Measurements from ENCODE around the gene GNAO1.

The GNAO1 gene

DNA sequence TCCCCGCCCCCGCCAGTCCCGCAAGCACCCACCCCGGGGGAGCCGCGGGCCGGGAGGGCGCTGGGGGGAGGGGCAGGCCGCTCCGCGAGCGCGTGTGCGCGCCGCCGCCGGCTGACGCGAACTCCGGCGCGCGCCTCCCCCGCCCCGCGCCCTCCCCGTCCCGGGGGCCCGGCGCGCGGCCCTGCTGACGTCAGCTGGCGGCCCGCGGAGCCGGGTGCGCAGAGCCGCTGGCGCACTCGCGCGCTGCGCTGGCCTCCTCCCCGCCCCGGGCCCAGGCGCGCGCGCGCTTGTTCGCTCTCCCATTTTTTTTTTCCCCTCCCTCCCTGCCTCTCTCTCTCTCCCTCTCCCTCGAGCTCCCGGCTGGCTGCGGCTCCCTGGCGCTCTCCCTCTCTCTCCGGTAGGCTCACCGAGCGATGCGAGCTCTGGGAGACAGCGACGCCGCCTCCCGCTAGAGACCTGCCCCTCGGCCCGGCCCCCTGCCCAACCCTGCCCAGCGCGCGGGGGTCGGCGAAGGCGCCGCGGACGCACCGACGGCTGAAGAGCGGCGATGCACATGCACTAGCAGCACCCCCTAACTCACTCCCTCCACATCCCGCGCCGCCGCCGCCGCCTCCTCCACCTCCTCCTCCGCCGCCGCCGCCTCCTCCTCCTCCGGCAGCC, at the start of gene GNAO1:
Gene GNAO1 (plus strand): TSS at position 334 of the 660 bp plus-strand sequence. CDS start 747 bp downstream, outside the sequence.
- H3K27me3 Mint-ChIP-seq = peaks cover 46 to 57% of the 10 kb centered on the region in 2 donors
- H3K9me3 Mint-ChIP-seq = no peaks in the 10 kb centered on the region

DNA sequence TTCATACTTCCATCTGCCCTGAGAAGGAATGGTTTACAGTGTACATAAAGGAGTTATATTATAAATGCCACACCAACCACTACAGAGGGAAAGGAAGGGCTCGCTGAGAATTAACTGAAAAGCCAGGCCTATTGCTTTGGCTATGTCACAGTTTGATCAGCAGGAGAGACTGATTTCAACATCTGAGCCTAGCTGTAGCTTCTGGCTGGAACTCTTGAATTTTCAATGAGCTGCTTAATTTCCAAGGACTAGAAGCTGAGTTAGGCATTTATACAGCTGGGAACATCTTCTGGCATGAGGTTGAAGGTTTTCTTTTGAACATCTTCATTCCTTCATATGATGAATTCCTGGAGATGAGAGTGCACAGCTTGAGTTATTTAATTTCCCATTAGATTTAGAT, 47.6 kb upstream of the GNAO1 start:
- Mint-ChIP-seq H3K27me3 (peaks cover under 1 to 37% of the 10 kb centered on the region in 2 donors), H3K4me1 (no peaks in the 10 kb centered on the region), H3K9me3 (peaks cover 0 to 1% of the 10 kb centered on the region in 2 donors), H3K27ac (no peak overlapping the region), H3K36me3 (no peaks in the 10 kb centered on the region), H3K4me3 (no peak overlapping the region)
- ATAC-seq (replicated peaks) (no peak), DNase-seq (no peak)

More for the DNA sequence above, at the start of gene GNAO1:
- Mint-ChIP-seq H3K4me1 (peaks cover 21 to 43% of the 10 kb centered on the region in 2 donors), H3K36me3 (peaks cover 0 to 2% of the 10 kb centered on the region in 2 donors), H3K27ac (peak within 1 kb of the TSS; percentile 31), H3K4me3 (peak within 1 kb of the TSS; percentile 82 to 84)
- peak; percentile 70 to 75 for ATAC-seq (replicated peaks)
- DNase-seq = no peak

DNA sequence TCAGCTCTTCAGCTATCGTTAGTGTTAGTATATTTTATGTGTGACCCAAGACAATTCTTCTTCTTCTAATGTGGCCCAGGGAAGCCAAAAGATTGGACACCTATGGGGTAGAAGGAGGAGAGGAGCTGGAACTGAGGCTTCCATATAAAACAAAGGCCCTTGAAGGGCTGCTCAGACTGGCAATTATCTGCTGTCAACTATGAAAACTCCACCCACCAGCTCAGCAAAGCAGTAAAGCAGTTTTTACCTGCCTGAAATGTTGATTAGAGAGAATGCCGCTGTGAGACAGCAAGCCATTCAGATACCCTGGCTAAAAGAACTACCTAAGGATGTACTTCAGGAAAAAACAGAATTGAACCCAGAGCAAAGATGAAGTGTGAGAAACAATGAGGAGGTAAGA, 45.9 kb upstream of the GNAO1 start:
- Mint-ChIP-seq H3K36me3 (no peaks in the 10 kb centered on the region), H3K4me1 (no peaks in the 10 kb centered on the region), H3K27me3 (peaks cover 0 to 34% of the 10 kb centered on the region in 2 donors), H3K4me3 (no peak overlapping the region), H3K27ac (no peak overlapping the region), H3K9me3 (peaks cover 0 to 1% of the 10 kb centered on the region in 2 donors)
- ATAC-seq (replicated peaks) (no peak), DNase-seq (no peak)

DNA sequence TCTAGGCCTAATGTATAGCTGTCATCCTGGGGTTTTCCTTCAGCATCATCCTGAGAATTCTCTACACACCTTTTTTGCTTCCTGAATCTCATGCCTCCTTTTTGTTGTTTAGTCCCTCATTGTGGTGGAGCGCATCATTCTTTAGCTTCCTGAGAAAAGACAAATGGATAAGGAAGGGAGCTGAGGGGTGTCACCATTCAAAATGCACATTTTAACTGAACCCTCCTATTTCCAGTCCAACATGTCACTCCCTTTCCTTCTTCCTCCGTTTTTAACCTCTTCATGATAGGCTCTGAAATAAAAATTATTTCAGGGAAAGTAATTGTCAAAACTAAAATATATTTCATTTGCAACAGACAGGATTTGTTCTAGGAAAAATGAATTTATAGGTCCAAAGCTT, 39.7 kb upstream of the GNAO1 start:
- Mint-ChIP-seq H3K4me1 (no peaks in the 10 kb centered on the region), H3K27me3 (peaks cover 19 to 32% of the 10 kb centered on the region in 2 donors), H3K36me3 (peaks cover 0 to 4% of the 10 kb centered on the region in 2 donors), H3K4me3 (no peak overlapping the region), H3K9me3 (peaks cover 5% of the 10 kb centered on the region in 2 donors), H3K27ac (no peak overlapping the region)
- no peak for DNase-seq
- no peak for ATAC-seq (replicated peaks)

DNA sequence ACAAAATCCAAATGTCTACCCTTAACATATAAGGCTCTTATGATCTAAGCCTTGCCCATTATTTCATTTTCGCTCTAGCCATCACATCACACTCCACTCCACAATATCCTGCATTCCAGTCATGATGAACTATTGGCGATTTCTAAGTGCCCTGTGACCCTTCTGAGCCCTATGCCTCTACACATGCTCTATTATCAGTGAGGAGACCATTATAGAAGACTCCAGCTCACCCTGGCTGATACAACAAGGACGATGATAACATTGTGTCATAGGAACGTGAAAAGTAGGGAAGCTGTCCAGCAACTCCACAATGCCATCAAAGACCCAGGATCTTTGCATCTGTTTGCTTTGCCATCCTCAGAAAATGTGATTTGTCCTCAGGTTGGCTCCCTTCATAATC, 29.6 kb upstream of the GNAO1 start:
- no peaks in the 10 kb centered on the region for H3K36me3 Mint-ChIP-seq
- H3K27me3 Mint-ChIP-seq = peaks cover 0 to 5% of the 10 kb centered on the region in 2 donors

DNA sequence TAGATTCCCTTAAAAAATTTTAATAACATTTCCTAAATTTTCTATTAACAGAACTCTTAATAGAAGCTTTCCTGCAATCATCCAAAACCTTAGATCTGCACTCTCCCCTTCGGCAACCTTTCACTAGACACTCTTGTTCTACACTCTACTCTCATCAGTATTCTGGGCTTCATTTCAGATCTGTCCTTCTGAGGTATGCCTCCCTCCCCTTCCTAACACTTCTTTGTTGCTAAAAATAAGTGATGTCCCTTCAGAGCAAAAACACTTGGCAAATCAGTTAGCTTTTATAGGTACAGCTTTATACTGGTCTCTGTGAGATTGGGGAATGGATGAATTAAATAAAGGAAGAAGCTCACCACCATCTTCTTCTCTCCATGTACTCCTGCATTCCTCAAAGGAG, 28.2 kb upstream of the GNAO1 start:
- H3K36me3 Mint-ChIP-seq = no peaks in the 10 kb centered on the region
- no peak overlapping the region for H3K4me3 Mint-ChIP-seq
- no peaks in the 10 kb centered on the region for H3K9me3 Mint-ChIP-seq
- H3K27me3 Mint-ChIP-seq = peaks cover 5% of the 10 kb centered on the region in 2 donors
- DNase-seq (no peak), ATAC-seq (replicated peaks) (no peak)
- no peak overlapping the region for H3K27ac Mint-ChIP-seq
- no peaks in the 10 kb centered on the region for H3K4me1 Mint-ChIP-seq

More for the DNA sequence above, 29.6 kb upstream of the GNAO1 start:
- Mint-ChIP-seq H3K4me3 (no peak overlapping the region), H3K9me3 (no peaks in the 10 kb centered on the region), H3K27ac (no peak overlapping the region), H3K4me1 (no peaks in the 10 kb centered on the region)
- DNase-seq = no peak
- no peak for ATAC-seq (replicated peaks)

DNA sequence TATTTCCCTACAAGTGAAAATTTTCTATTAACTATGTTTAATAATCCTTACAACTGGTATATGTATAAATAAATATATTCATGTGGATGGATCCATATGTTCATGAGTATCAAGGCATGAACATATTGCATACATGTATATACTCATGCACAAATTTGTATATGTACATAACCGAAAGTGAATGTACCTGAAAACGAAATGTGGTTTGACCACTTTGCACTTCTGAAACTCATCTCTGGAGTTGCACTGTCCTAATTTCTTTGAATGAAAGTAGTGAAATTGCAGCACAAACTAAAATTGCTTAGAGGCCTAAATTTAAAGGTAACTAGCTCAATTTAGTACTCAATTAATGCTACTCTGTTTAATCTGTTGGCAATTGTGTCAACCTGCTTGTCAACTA, 27.4 kb upstream of the GNAO1 start:
- H3K4me1 Mint-ChIP-seq = no peaks in the 10 kb centered on the region
- H3K9me3 Mint-ChIP-seq = no peaks in the 10 kb centered on the region
- ATAC-seq (replicated peaks) = no peak
- DNase-seq = no peak
- peaks cover 5% of the 10 kb centered on the region in 2 donors for H3K27me3 Mint-ChIP-seq
- no peaks in the 10 kb centered on the region for H3K36me3 Mint-ChIP-seq
- no peak overlapping the region for H3K27ac Mint-ChIP-seq
- no peak overlapping the region for H3K4me3 Mint-ChIP-seq

DNA sequence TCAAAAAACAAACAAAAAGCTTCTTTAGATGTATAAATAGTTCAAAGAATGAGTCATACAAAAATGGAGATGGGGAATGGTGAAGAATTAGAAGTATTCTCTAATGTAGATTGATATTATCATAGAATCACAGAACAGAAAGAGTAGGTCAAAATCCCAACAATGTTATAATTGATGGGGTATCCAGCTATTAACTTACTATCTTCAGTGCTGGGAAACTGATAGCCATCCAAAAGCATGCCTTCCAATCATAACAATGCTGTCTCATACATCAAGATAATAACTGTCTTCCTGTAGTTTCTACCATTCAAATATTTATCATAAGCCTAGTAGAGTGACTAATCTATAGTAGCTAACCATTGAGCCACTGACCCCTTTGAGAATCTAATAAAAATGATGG, 26.7 kb upstream of the GNAO1 start:
- peaks cover 5% of the 10 kb centered on the region in 2 donors for H3K27me3 Mint-ChIP-seq
- no peaks in the 10 kb centered on the region for H3K4me1 Mint-ChIP-seq
- no peak for DNase-seq
- H3K27ac Mint-ChIP-seq = no peak overlapping the region
- H3K9me3 Mint-ChIP-seq = no peaks in the 10 kb centered on the region
- no peak for ATAC-seq (replicated peaks)
- no peaks in the 10 kb centered on the region for H3K36me3 Mint-ChIP-seq
- no peak overlapping the region for H3K4me3 Mint-ChIP-seq

DNA sequence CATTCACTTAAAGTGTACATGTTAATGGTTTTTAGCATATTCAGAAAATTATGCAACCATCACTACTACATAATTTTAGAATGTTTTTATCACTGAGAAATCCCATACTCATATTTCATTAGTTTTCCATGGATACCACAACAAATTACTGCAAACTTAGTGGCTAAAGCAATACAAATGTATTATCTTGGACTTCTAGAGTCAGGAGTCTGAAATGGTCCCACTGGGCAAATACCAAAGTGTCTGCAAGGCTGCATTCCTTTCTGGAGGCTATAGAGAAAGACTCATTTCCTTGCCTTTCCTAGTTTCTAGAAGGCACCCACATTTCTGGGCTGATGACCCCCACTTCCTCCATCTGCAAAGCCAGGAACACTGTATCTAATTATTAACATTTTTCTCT, 16.9 kb upstream of the GNAO1 start:
- DNase-seq (no peak), ATAC-seq (replicated peaks) (no peak)
- Mint-ChIP-seq H3K27ac (no peak overlapping the region), H3K36me3 (peaks cover 0 to 4% of the 10 kb centered on the region in 2 donors), H3K4me1 (no peaks in the 10 kb centered on the region), H3K4me3 (no peak overlapping the region), H3K27me3 (peaks cover 9 to 20% of the 10 kb centered on the region in 2 donors), H3K9me3 (peaks cover 15 to 23% of the 10 kb centered on the region in 2 donors)

DNA sequence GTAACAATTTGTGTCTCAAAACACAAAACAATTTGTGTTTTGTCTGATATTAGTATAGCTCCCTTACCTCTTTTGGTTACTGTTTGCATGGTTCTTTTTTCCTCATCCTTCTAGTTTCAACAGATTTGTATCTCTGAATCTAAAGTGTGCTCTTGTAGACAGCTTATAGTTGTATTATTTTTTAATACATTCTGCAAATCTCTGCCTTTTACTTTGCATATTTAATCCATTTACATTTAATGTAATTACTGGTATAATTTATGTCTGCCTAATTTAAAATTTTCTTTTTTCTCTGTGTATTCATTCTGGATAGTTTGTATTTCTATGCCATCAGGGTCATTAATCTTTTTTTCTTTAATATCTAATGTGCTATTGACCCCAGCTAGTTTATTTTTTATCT, 9.9 kb upstream of the GNAO1 start:
- DNase-seq (no peak), ATAC-seq (replicated peaks) (no peak)
- Mint-ChIP-seq H3K36me3 (no peaks in the 10 kb centered on the region), H3K27me3 (peaks cover 21 to 31% of the 10 kb centered on the region in 2 donors), H3K9me3 (peaks cover 4 to 5% of the 10 kb centered on the region in 2 donors), H3K4me1 (no peaks in the 10 kb centered on the region), H3K27ac (no peak overlapping the region), H3K4me3 (no peak overlapping the region)

DNA sequence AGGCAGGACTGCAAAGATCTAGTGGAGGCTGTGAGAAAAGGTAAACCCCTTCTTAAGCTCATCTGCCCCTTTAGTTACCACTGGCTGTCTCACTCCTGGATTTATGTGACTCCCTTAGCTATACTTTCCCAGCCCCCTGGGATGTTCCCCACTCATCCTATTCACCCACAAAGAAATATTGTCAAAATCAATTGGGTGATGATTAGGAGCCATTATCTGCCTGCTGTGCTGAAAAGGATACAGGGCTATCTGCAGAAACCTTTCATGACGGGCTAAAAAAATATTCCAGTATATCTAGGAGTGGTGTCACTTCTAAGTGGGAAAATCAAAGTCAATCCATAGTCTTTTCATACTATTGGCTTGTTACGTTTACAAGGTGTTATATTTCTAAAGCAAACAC, 8.0 kb upstream of the GNAO1 start:
- no peaks in the 10 kb centered on the region for H3K4me1 Mint-ChIP-seq
- no peaks in the 10 kb centered on the region for H3K36me3 Mint-ChIP-seq
- DNase-seq = no peak
- no peak overlapping the region for H3K27ac Mint-ChIP-seq
- ATAC-seq (replicated peaks) = no peak
- H3K4me3 Mint-ChIP-seq = no peak overlapping the region
- H3K27me3 Mint-ChIP-seq = peaks cover 24 to 31% of the 10 kb centered on the region in 2 donors
- H3K9me3 Mint-ChIP-seq = peaks cover 4 to 5% of the 10 kb centered on the region in 2 donors

DNA sequence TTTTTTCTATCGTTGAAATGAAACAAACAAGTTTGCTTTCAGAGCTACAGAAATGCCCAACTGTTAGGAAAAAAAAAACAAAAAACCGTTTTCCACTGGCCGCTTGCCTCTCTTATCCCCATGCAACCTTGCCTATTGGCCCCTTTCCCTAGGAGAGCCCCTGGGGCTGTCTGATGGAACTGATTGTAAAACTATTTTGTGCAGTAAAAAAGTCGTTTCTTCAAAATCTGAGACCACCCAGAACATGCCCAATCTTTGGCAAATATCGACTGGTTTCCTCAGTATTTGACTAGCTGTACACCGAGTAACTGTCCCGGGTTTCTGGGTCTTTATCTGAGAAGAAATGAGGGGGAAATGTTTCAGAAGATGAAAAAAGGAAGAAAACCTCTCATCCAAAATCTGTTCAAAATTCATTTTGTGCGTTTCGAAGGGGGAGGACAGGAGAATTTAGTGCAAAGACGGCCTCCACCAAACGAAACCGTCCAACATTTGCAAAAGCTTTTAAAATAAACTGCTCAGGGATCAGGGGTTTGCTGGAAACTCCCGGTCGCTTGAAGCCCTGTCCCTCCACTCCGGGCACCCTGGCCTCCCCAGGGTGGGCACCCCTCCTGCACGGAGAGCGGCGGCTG, 1.1 kb upstream of the GNAO1 start:
- DNase-seq (no peak), ATAC-seq (replicated peaks) (no peak)
- peaks cover 21 to 43% of the 10 kb centered on the region in 2 donors for H3K4me1 Mint-ChIP-seq
- H3K4me3 Mint-ChIP-seq = peak overlapping the region; percentile 66 to 79
- peaks cover 0 to 2% of the 10 kb centered on the region in 2 donors for H3K36me3 Mint-ChIP-seq
- peaks cover 53 to 61% of the 10 kb centered on the region in 2 donors for H3K27me3 Mint-ChIP-seq
- H3K27ac Mint-ChIP-seq = no peak overlapping the region
- H3K9me3 Mint-ChIP-seq = no peaks in the 10 kb centered on the region

DNA sequence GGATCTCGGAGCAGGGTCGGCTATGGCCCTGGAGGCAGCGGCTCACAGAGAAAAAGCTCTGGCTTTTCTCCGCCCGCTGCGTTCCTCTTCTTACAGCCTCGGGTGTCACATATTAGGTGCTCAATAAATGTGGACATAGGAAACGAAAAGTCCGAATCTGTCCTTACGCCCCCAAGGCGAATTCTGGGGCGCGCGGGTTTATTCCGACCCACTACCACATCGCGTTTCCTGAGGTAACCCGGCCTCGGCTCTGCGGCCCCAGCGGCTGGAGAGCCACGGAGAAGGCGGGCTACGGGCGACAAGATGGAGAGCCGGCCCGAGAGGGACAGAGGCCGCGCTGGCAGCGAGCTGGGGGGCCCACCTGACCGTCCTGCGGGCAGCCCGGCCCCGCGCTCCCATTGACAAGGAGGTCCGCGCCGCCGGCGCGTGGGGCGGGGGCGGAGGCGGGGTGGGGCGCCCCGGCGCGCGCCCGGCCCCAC, 573 bp upstream of the GNAO1 start:
- H3K36me3 Mint-ChIP-seq = peaks cover 0 to 2% of the 10 kb centered on the region in 2 donors
- DNase-seq = no peak

DNA sequence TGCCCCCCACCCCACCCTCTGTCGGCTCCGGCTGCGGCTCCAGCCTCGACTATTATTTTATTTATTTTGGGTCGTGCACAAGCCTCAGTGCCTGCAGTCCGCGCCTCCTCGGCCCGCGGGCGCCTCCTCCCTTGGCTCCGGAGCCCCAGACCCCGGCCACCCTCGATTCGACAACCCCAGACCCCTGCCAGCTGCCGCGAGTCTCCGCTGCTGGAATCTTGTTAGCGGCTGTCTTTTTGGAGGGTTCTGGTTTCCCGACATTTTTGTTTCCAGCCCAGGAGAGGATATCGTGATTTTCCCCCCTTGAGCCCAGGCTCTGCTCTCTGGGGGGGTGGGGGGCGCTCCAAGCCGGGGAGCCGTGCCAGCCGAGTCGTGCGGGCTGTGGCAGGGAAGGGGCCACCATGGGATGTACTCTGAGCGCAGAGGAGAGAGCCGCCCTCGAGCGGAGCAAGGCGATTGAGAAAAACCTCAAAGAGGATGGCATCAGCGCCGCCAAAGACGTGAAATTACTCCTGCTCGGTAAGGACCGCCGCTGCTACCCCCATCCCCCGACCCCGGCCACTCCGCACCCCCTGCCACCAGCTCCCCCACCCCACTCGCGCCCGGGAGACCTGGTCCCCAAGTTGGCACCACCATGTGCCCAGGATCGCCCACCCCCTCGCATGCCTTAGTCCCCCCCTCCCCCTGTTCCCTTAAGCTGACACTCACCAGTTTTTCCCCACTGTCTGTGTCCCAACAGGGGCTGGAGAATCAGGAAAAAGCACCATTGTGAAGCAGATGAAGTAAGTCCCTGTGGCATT, 746 bp downstream of the GNAO1 start:
- peaks cover 21 to 43% of the 10 kb centered on the region in 2 donors for H3K4me1 Mint-ChIP-seq
- ATAC-seq (replicated peaks) (no peak), DNase-seq (no peak)
- no peak overlapping the region for H3K27ac Mint-ChIP-seq
- H3K36me3 Mint-ChIP-seq = peaks cover 0 to 2% of the 10 kb centered on the region in 2 donors
- H3K4me3 Mint-ChIP-seq = peak overlapping the region; percentile 53 to 82
- H3K27me3 Mint-ChIP-seq = peaks cover 42 to 59% of the 10 kb centered on the region in 2 donors
- no peaks in the 10 kb centered on the region for H3K9me3 Mint-ChIP-seq

More for the DNA sequence above, 573 bp upstream of the GNAO1 start:
- peak; percentile 35 to 38 for ATAC-seq (replicated peaks)
- H3K27ac Mint-ChIP-seq = no peak overlapping the region
- peak overlapping the region; percentile 48 to 79 for H3K4me3 Mint-ChIP-seq
- peaks cover 21 to 43% of the 10 kb centered on the region in 2 donors for H3K4me1 Mint-ChIP-seq
- H3K9me3 Mint-ChIP-seq = no peaks in the 10 kb centered on the region
- H3K27me3 Mint-ChIP-seq = peaks cover 49 to 61% of the 10 kb centered on the region in 2 donors
